ENCODE measurements around the gene MAGT1. TPM values are rescaled to one million over a fixed set of nuclear protein-coding genes. Genes with fewer than 3 reads are reported as not detected.
"Not testable (repeated sequence)": the region's sequence is repeated elsewhere in the genome, so short reads cannot be mapped to it uniquely, and the experiment has no call there.

MAGT1 gene
- total RNA-seq, 6 experiments from 2014 or later = 70.3 to 77.5 (median 74.2) TPM

DNA sequence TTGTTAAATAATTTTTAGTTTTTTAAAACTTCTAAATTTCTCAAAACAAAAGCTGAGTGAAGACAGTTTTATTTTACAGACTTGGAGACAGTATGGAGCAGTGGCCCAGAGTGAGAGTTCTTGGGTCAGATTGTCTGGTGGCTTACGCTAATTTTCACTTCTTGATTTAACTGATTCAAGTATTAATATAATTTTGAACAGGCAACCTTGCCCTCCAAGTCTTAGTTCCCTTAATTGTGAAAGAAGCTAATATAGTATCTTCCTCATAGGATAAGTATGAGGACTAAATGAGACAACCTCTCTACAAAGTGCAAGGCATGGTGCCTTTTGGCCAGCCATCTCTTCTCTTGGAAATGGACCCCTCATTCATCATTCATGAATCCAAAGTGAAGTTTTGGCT lies 40.7 kb upstream of the MAGT1 start:
- Mint-ChIP-seq H3K27ac (no peak overlapping the region), H3K4me1 (ENCODE audit: low read depth) (peaks cover 16% of the 10 kb centered on the region), H3K9me3 (no peaks in the 10 kb centered on the region), H3K36me3 (ENCODE audit: low read depth) (no peaks in the 10 kb centered on the region), H3K4me3 (no peak overlapping the region), H3K27me3 (ENCODE audit: insufficient read depth) (no peaks in the 10 kb centered on the region)
- no peak for DNase-seq
- no peak for TF ChIP-seq CTCF (IDR thresholded peaks at IDR 0.05)

DNA sequence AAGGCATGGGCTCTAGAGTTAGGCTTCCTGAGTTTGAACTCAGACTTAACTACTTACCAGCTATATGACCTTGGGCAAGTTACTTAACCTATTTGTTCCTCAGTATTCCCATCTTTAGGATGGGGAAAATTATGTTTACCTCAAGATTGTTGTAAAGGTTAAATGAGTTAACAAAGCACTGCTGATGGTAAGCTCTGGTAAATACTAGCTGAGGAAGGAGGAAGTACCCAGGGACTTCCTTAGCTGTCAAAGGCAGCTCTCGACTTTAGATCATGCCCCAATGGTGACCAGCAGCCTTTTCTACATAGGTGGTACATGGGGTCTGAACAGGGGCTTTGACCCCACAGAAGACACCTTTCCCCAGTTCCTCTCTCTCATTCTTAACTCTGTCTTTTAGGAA lies 35.3 kb upstream of the MAGT1 start:
- Mint-ChIP-seq H3K4me1 (ENCODE audit: low read depth) (no peaks in the 10 kb centered on the region), H3K27ac (no peak overlapping the region), H3K27me3 (ENCODE audit: insufficient read depth) (no peaks in the 10 kb centered on the region), H3K9me3 (no peaks in the 10 kb centered on the region), H3K36me3 (ENCODE audit: low read depth) (no peaks in the 10 kb centered on the region), H3K4me3 (no peak overlapping the region)
- no peak for TF ChIP-seq CTCF (IDR thresholded peaks at IDR 0.05)
- DNase-seq = no peak

DNA sequence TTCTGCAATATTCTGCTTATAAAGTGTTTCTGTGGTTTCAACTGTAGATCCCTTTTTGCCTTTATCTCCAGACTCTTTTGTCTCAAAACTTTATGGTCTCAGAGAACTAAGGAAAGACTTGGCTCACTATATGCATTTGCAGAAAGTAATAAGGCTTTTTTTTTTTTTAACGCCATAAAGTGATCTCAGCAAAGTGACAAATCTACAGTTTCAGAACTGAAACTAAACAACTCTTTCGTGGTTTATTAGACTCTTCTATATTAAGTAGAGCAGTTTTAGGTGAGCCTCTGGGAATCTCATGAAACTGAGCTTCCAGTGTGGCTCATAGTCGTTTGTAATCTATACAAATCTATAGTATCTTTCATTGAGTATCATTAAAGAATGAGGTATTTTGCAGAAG lies 30.5 kb upstream of the MAGT1 start:
- H3K4me1 Mint-ChIP-seq (ENCODE audit: low read depth) = no peaks in the 10 kb centered on the region
- no peaks in the 10 kb centered on the region for H3K36me3 Mint-ChIP-seq (ENCODE audit: low read depth)
- no peak for DNase-seq
- no peak overlapping the region for H3K27ac Mint-ChIP-seq
- H3K4me3 Mint-ChIP-seq = no peak overlapping the region
- no peaks in the 10 kb centered on the region for H3K9me3 Mint-ChIP-seq
- H3K27me3 Mint-ChIP-seq (ENCODE audit: insufficient read depth) = no peaks in the 10 kb centered on the region
- no peak for TF ChIP-seq CTCF (IDR thresholded peaks at IDR 0.05)

DNA sequence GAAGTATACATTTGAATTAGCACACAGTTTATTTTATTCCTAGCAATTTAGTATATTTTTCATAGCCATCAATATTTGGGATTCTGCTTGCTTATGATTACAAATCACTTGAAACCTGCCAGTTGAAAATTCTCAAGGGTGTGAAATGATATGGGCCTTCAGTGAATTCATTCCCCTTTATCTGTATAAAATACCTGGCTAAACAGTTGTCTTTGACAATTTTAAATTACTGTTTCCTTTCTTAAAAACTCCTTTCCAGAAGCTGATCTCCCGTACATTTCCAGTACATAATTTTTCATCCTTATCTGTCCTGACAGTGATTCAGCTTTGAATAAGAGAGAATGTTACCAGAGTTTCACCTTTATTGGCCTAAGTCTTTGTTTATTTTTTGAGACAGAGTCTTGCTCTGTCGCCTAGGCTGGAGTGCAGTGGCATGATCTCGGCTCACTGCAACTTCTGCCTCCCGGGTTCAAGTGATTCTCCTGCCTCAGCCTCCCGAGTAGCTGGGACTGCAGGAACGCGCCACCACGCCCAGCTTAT lies 29.2 kb upstream of the MAGT1 start:
- DNase-seq = no peak
- H3K9me3 Mint-ChIP-seq = no peaks in the 10 kb centered on the region
- no peaks in the 10 kb centered on the region for H3K36me3 Mint-ChIP-seq (ENCODE audit: low read depth)
- TF ChIP-seq CTCF (IDR thresholded peaks at IDR 0.05) = no peak
- no peak overlapping the region for H3K4me3 Mint-ChIP-seq
- H3K27ac Mint-ChIP-seq = no peak overlapping the region
- no peaks in the 10 kb centered on the region for H3K4me1 Mint-ChIP-seq (ENCODE audit: low read depth)
- no peaks in the 10 kb centered on the region for H3K27me3 Mint-ChIP-seq (ENCODE audit: insufficient read depth)

DNA sequence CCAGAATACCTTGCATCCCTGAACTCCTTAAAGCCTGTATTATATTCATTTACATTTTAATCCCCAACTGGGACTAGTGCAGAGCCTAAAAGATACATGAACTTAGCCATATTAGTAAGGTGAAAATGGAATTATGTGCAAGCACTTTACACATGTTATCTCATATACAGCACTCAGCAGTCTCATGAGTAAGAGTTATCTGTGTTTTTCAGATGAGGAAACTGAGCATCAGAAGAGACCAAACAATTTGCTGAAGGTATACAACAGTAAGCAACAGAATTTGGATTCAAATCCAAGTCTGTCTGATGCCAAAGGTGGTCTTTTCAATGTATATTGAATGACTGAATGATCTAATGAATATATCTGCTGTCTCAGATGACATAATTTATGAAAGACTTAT lies 27.6 kb upstream of the MAGT1 start:
- Mint-ChIP-seq H3K4me3 (no peak overlapping the region), H3K27me3 (ENCODE audit: insufficient read depth) (no peaks in the 10 kb centered on the region), H3K36me3 (ENCODE audit: low read depth) (no peaks in the 10 kb centered on the region), H3K4me1 (ENCODE audit: low read depth) (no peaks in the 10 kb centered on the region), H3K27ac (no peak overlapping the region), H3K9me3 (no peaks in the 10 kb centered on the region)
- DNase-seq = no peak
- TF ChIP-seq CTCF (IDR thresholded peaks at IDR 0.05) = no peak

- DNase-seq; H3K27me3 Mint-ChIP-seq (ENCODE audit: insufficient read depth); H3K9me3 Mint-ChIP-seq; H3K4me3 Mint-ChIP-seq; H3K4me1 Mint-ChIP-seq (ENCODE audit: low read depth); H3K36me3 Mint-ChIP-seq (ENCODE audit: low read depth); H3K27ac Mint-ChIP-seq: not testable (repeated sequence)
Measured at GRCh38 chrX:77919370-77919769, 24.1 kb upstream of the MAGT1 start.
